Endothelial cell of umbilical vein (primary cell): Measurements from ENCODE around the gene SWAP70.

Experiments used
- CTCF ChIP-seq, 2 donors: IDR thresholded peaks; 1 replicate in 1 of 2; 2 replicates in 1 of 2; pipeline ENCODE4 v1.5.1; 2011; ENCODE audit warnings: low read length in 2 of 2, mild to moderate bottlenecking in 2 of 2, moderate library complexity in 2 of 2, control low read depth in 1 of 2, inconsistent platforms in 1 of 2, low read depth in 1 of 2; ENCODE audit not compliant: insufficient read depth in 1 of 2; ENCODE audit errors: extremely low read depth in 1 of 2
- GATA2 ChIP-seq: IDR thresholded peaks from 2 replicates; pipeline ENCODE4 v1.7.0; 2011; ENCODE audit warnings: low read depth, mild to moderate bottlenecking, moderate library complexity, mixed read lengths, low read length; ENCODE audit not compliant: insufficient read length, insufficient read depth
- JUN ChIP-seq: IDR thresholded peaks from 2 replicates; pipeline ENCODE4 v1.6.1; 2011; ENCODE audit warnings: borderline replicate concordance, low read depth; ENCODE audit not compliant: insufficient read length, insufficient read depth
- TF ChIP-seq, protein P1 (sequence below): IDR thresholded peaks from 2 replicates; pipeline ENCODE4 v1.6.1; 2011; ENCODE audit not compliant: insufficient read depth, insufficient read length

GRCh38 chr11:9651481-9651880 is 12.4 kb upstream of the SWAP70 start:
- TF ChIP-seq CTCF (IDR thresholded peaks at IDR 0.05; ENCODE audit: extremely low read depth in 1 of 2, insufficient read depth in 1 of 2, low read depth in 1 of 2, low read length in 2 of 2) (no peak), GATA2 (no peak), JUN (no peak)
- TF ChIP-seq, protein P1, sequence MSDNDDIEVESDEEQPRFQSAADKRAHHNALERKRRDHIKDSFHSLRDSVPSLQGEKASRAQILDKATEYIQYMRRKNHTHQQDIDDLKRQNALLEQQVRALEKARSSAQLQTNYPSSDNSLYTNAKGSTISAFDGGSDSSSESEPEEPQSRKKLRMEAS: no peak
